ENCODE data around the gene PSTPIP1. TPM values are rescaled to one million over a fixed set of nuclear protein-coding genes. Genes with fewer than 3 reads are reported as not detected.

Gene PSTPIP1
- total and polyA plus RNA-seq, 10 of the 15 experiments (the other 5 are each of a cell fraction or from before 2014, with no cell fraction given) = 0.50 to 29.3 (median 14.5) TPM

DNA sequence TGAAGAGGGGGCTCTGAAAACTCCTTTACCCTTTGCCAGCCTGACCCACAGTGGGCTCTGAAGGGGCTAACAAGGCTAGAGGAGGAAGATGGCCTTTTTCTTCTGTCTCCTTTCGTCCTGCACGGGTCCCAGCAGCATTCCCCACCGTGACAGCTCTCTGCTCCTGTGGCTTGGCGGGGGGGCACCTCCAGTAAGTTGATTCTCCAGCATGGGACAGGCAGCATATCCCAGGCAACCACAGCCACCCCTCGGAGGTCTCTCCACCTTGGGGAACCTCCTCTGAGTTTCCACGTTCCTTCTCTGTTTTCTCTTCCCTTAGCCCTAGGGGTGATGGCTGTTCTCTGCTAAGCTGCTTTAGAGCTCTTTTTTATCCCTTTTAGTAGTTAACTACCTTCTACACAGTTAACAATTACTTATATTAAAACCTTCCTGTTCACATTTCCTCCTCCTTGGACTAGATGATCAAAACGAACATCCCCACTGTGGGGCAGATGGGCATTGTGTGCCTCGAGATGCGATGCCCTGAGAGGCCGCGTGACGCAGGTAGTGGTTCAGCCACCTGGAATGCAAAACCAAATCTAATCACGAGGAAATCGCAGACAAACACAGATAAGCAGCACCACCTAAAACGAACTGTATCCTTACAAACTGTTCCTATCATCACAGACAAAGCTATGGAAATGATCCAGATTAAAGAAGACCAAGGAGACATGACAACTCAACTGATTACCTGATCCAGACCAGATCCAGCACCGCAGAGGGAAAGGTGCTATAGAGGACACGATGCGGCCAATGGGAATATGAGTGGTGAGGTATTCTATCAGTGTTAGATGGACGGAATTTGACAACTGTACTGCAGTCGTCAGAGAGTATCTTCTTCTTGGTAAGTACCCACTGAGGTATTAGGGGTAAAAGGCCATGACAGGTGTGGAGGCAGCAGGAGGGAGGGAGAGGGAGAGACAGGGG lies 48.3 kb downstream of the PSTPIP1 start:
- Histone ChIP-seq H3K27ac (ENCODE audit: control insufficient read depth, insufficient read depth) (no peak overlapping the region), H3K4me2 (ENCODE audit: control insufficient read depth, insufficient read depth) (no peak overlapping the region), H3K9ac (ENCODE audit: control insufficient read depth, insufficient read depth, low read length) (no peak overlapping the region), H2AFZ (ENCODE audit: control insufficient read depth, low read depth, low read length) (no peak overlapping the region), H3K4me1 (ENCODE audit: control insufficient read depth, insufficient read depth, low read length) (no peaks in the 10 kb centered on the region), H3K27me3 (replicated peaks in 1 of 2; ENCODE audit: control insufficient read depth in 2 of 2, insufficient read depth in 2 of 2, low read length in 1 of 2) (no peaks in the 10 kb centered on the region), H3K36me3 (ENCODE audit: control insufficient read depth in 2 of 2, insufficient read depth in 2 of 2, low read length in 1 of 2) (peaks cover 0 to 6% of the 10 kb centered on the region in 2 experiments; a peak in 1 of 4 replicates), H3K9me3 (replicated peaks; ENCODE audit: control insufficient read depth, insufficient read depth, low read length) (no peaks in the 10 kb centered on the region), H3K4me3 (no peak overlapping the region), H3K79me2 (ENCODE audit: control insufficient read depth, insufficient read depth, low read length) (no peaks in the 10 kb centered on the region), H4K20me1 (ENCODE audit: control insufficient read depth, insufficient read depth) (no peaks in the 10 kb centered on the region)
- BruUV-seq (replicated peaks) = no TSS peak
- ChIA-PET SMC1A (ENCODE audit: uncharacterized antibody, unreplicated experiment) (no interaction called here), CTCF (interaction anchor here (1.2 to 1.4 kb wide), 2 partner anchors 11 to 69 kb away, joined by 4 read pairs; no protein-coding TSS in a partner anchor), RAD21 (ENCODE audit: unreplicated experiment) (interaction anchor here (0.6 to 1.3 kb wide), 2 partner anchors 500 to 1071 kb away, joined by 3 read pairs; no protein-coding TSS in a partner anchor), POLR2A (no interaction called here)
- no peak for DNase-seq (ENCODE audit: low read depth, low spot score)
- in situ Hi-C loops (cut with MboI) (no loop called here), intact Hi-C loops (cut with micrococcal nuclease; ENCODE audit: unreplicated experiment) (no loop called here)
- TF ChIP-seq, protein P1, sequence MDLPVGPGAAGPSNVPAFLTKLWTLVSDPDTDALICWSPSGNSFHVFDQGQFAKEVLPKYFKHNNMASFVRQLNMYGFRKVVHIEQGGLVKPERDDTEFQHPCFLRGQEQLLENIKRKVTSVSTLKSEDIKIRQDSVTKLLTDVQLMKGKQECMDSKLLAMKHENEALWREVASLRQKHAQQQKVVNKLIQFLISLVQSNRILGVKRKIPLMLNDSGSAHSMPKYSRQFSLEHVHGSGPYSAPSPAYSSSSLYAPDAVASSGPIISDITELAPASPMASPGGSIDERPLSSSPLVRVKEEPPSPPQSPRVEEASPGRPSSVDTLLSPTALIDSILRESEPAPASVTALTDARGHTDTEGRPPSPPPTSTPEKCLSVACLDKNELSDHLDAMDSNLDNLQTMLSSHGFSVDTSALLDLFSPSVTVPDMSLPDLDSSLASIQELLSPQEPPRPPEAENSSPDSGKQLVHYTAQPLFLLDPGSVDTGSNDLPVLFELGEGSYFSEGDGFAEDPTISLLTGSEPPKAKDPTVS (IDR thresholded peaks at IDR 0.05; ENCODE audit: low read depth, low read length) = no peak
- TF ChIP-seq CHD4 (IDR thresholded peaks at IDR 0.05) = no peak
- TF ChIP-seq ESRRA (IDR thresholded peaks at IDR 0.05; ENCODE audit: low read length) = no peak
- TF ChIP-seq NFXL1 (IDR thresholded peaks at IDR 0.05; ENCODE audit: borderline replicate concordance) = no peak
- TF ChIP-seq ETV6 (conservative IDR thresholded peaks at IDR 0.05 in 1 of 2, IDR thresholded peaks at IDR 0.05 in 1 of 2; ENCODE audit: borderline replicate concordance in 1 of 2, low read depth in 1 of 2) = no peak
- TF ChIP-seq POLR2AphosphoS5 (IDR thresholded peaks at IDR 0.05; ENCODE audit: low read length) = no peak
- no peak for TF ChIP-seq WRNIP1 (IDR thresholded peaks at IDR 0.05; ENCODE audit: borderline replicate concordance, low read depth, low read length)
- TF ChIP-seq KAT2A (conservative IDR thresholded peaks at IDR 0.05; ENCODE audit: control insufficient read depth, low read depth, low read length) = no peak
- TF ChIP-seq ASH2L (IDR thresholded peaks at IDR 0.05; ENCODE audit: borderline replicate concordance, low read depth) = no peak
- TF ChIP-seq, protein P2, sequence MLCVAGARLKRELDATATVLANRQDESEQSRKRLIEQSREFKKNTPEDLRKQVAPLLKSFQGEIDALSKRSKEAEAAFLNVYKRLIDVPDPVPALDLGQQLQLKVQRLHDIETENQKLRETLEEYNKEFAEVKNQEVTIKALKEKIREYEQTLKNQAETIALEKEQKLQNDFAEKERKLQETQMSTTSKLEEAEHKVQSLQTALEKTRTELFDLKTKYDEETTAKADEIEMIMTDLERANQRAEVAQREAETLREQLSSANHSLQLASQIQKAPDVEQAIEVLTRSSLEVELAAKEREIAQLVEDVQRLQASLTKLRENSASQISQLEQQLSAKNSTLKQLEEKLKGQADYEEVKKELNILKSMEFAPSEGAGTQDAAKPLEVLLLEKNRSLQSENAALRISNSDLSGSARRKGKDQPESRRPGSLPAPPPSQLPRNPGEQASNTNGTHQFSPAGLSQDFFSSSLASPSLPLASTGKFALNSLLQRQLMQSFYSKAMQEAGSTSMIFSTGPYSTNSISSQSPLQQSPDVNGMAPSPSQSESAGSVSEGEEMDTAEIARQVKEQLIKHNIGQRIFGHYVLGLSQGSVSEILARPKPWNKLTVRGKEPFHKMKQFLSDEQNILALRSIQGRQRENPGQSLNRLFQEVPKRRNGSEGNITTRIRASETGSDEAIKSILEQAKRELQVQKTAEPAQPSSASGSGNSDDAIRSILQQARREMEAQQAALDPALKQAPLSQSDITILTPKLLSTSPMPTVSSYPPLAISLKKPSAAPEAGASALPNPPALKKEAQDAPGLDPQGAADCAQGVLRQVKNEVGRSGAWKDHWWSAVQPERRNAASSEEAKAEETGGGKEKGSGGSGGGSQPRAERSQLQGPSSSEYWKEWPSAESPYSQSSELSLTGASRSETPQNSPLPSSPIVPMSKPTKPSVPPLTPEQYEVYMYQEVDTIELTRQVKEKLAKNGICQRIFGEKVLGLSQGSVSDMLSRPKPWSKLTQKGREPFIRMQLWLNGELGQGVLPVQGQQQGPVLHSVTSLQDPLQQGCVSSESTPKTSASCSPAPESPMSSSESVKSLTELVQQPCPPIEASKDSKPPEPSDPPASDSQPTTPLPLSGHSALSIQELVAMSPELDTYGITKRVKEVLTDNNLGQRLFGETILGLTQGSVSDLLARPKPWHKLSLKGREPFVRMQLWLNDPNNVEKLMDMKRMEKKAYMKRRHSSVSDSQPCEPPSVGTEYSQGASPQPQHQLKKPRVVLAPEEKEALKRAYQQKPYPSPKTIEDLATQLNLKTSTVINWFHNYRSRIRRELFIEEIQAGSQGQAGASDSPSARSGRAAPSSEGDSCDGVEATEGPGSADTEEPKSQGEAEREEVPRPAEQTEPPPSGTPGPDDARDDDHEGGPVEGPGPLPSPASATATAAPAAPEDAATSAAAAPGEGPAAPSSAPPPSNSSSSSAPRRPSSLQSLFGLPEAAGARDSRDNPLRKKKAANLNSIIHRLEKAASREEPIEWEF (IDR thresholded peaks at IDR 0.05; ENCODE audit: insufficient replicate concordance, low read depth, low read length) = no peak
- no peak for ATAC-seq
- WGBS (ENCODE audit: insufficient coverage, insufficient replicate concordance, low lambda C conversion rate, missing lambda C conversion rate) = 88% methylated on average over 20 of the region's 20 CpGs
- FAIRE-seq = no peak
